Suprapubic skin (tissue), 3 donors: ENCODE data around the gene DYNC2LI1.

Source experiments
- CTCF ChIP-seq, 2 donors: fragments of 200-600 bp in 1 of 2; fragments of 450-650 bp in 1 of 2; sonication (generic) in 1 of 2; IDR thresholded peaks; one replicate each; pipeline ENCODE4 v1.5.1; 2016 to 2019; ENCODE audit warnings: antibody characterized with exemption in 2 of 2, mild to moderate bottlenecking in 1 of 2, moderate library complexity in 1 of 2
- EP300 ChIP-seq: sonication (generic); formaldehyde crosslinking; IDR thresholded peaks from one replicate; pipeline ENCODE4 v1.6.1; 2017; ENCODE audit warnings: antibody characterized with exemption

- TF ChIP-seq CTCF (IDR thresholded peaks at IDR 0.05): no peak
- no peak for TF ChIP-seq EP300
Measured at GRCh38 chr2:43852196-43852730, 78.4 kb downstream of the DYNC2LI1 start.
